Left ventricle myocardium inferior (tissue), 1 donor: ENCODE data around the gene RAI14. TPM values are rescaled to one million over a fixed set of nuclear protein-coding genes. Genes with fewer than 3 reads are reported as not detected.

ENCODE experiments used
- DNase-seq: peaks from one replicate; pipeline ENCODE4 v3.0.0-alpha.2; 2020
- H3K27ac ChIP-seq: fragments of 200-600 bp; replicated peaks from 2 replicates; pipeline ENCODE4 v1.8.0; 2021
- H3K27me3 ChIP-seq: fragments of 200-600 bp; 2 replicates; pipeline ENCODE4 v1.8.0; 2021; ENCODE audit warnings: low read depth
- H3K36me3 ChIP-seq: fragments of 200-600 bp; 2 replicates; pipeline ENCODE4 v1.8.0; 2021
- H3K4me1 ChIP-seq: fragments of 200-600 bp; 2 replicates; pipeline ENCODE4 v1.8.0; 2021
- H3K4me3 ChIP-seq: fragments of 200-600 bp; 2 replicates; pipeline ENCODE4 v1.8.0; 2021; ENCODE audit warnings: mild to moderate bottlenecking, moderate library complexity
- H3K9me3 ChIP-seq: fragments of 200-600 bp; replicated peaks from 2 replicates; pipeline ENCODE4 v1.8.0; 2021
- intact Hi-C: fragments of 100-400 bp; cut with micrococcal nuclease; formaldehyde crosslinking; loops from one replicate; pipeline ENCODE4 v1.11.0; 2022
- total RNA-seq: library from RNA; stranded (reverse); fragmentation: NEBNext Ultra II Directional; extraction: Animal tissue kit (Norgen Biotek cat#: 25700); gene quantifications from one replicate; pipeline ENCODE4 v1.2.1, GENCODE V29; 2021
- TF ChIP-seq, protein P1 (sequence below): fragments of 200-600 bp; IDR thresholded peaks from 2 replicates; pipeline ENCODE4 v1.8.0; 2021; ENCODE audit warnings: antibody characterized with exemption, mild to moderate bottlenecking, borderline replicate concordance
- donor health status: DM: no; HTN: yes; CAD: no; lungs with severe emphysema.

The RAI14 gene
- total RNA-seq, 1 donor from 2014 or later, result 6.7 TPM

DNA sequence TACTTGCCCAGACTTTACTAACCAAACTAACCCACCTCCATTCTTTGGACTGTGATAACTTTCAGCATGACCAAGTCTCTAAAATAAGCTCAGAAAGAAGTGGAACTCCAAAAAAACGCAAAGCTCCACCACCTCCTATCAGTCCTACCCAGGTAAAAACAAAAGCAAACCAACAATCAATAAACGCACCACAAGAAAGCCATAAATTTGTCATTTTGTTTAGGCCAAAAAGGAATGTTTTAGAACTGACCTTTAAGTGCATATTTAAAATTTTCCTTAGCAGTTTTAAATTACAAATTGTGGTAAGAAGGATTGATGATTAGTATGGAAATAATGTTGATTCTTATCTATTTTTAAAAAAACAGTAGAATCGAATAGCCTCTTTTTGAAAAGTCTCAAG lies 157.4 kb downstream of the RAI14 start:
- peaks cover 8% of the 10 kb centered on the region for H3K36me3 ChIP-seq
- no peak overlapping the region for H3K4me3 ChIP-seq
- DNase-seq, result no peak
- no peaks in the 10 kb centered on the region for H3K4me1 ChIP-seq
- no peak overlapping the region for H3K27ac ChIP-seq
- intact Hi-C loops, result no loop called here
- H3K27me3 ChIP-seq, result no peaks in the 10 kb centered on the region
- H3K9me3 ChIP-seq, result no peaks in the 10 kb centered on the region
- TF ChIP-seq, protein P1, sequence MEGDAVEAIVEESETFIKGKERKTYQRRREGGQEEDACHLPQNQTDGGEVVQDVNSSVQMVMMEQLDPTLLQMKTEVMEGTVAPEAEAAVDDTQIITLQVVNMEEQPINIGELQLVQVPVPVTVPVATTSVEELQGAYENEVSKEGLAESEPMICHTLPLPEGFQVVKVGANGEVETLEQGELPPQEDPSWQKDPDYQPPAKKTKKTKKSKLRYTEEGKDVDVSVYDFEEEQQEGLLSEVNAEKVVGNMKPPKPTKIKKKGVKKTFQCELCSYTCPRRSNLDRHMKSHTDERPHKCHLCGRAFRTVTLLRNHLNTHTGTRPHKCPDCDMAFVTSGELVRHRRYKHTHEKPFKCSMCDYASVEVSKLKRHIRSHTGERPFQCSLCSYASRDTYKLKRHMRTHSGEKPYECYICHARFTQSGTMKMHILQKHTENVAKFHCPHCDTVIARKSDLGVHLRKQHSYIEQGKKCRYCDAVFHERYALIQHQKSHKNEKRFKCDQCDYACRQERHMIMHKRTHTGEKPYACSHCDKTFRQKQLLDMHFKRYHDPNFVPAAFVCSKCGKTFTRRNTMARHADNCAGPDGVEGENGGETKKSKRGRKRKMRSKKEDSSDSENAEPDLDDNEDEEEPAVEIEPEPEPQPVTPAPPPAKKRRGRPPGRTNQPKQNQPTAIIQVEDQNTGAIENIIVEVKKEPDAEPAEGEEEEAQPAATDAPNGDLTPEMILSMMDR, result no peak

- H3K36me3 ChIP-seq, result peaks cover 8% of the 10 kb centered on the region
- TF ChIP-seq, protein P1, result no peak
- intact Hi-C loops, result no loop called here
Measured at GRCh38 chr5:34817558-34818351, 161.6 kb downstream of the RAI14 start.

GRCh38 chr5:34818717-34819116 lies 162.6 kb downstream of the RAI14 start:
- H3K36me3 ChIP-seq, result peaks cover 16% of the 10 kb centered on the region

More at GRCh38 chr5:34817558-34818351, 161.6 kb downstream of the RAI14 start:
- DNase-seq, result no peak
- no peak overlapping the region for H3K4me3 ChIP-seq
- no peaks in the 10 kb centered on the region for H3K27me3 ChIP-seq
- no peaks in the 10 kb centered on the region for H3K9me3 ChIP-seq
- no peaks in the 10 kb centered on the region for H3K4me1 ChIP-seq
- no peak overlapping the region for H3K27ac ChIP-seq

DNA sequence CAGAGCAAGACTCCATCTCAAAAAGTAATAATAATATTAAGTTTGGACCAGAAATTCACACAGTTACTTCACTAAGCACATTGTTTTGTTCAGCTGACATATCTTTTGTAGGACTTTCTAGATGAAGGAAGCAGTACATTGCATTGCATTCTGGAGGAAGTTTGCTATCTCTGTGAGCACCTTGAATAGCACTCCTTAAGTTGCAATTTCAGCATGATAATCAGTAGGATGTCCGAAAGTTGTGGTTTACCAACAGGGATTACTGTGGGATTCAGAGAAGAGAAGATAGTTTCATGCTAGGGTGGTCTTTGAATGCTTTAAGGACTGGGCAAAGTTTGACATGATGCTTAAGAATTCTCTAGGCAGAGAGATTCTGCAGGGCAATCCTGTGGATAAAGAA lies 164.5 kb downstream of the RAI14 start:
- no peak overlapping the region for H3K27ac ChIP-seq
- H3K4me3 ChIP-seq, result no peak overlapping the region
- H3K9me3 ChIP-seq, result no peaks in the 10 kb centered on the region
- H3K27me3 ChIP-seq, result no peaks in the 10 kb centered on the region
- DNase-seq, result no peak
- H3K36me3 ChIP-seq, result peaks cover 22% of the 10 kb centered on the region
- intact Hi-C loops, result no loop called here
- no peaks in the 10 kb centered on the region for H3K4me1 ChIP-seq
- TF ChIP-seq, protein P1, result no peak

More at GRCh38 chr5:34818717-34819116, 162.6 kb downstream of the RAI14 start:
- TF ChIP-seq, protein P1, result no peak
- Histone ChIP-seq H3K27me3 (no peaks in the 10 kb centered on the region), H3K4me3 (no peak overlapping the region), H3K9me3 (no peaks in the 10 kb centered on the region), H3K27ac (no peak overlapping the region), H3K4me1 (no peaks in the 10 kb centered on the region)
- intact Hi-C loops, result no loop called here
- no peak for DNase-seq

DNA sequence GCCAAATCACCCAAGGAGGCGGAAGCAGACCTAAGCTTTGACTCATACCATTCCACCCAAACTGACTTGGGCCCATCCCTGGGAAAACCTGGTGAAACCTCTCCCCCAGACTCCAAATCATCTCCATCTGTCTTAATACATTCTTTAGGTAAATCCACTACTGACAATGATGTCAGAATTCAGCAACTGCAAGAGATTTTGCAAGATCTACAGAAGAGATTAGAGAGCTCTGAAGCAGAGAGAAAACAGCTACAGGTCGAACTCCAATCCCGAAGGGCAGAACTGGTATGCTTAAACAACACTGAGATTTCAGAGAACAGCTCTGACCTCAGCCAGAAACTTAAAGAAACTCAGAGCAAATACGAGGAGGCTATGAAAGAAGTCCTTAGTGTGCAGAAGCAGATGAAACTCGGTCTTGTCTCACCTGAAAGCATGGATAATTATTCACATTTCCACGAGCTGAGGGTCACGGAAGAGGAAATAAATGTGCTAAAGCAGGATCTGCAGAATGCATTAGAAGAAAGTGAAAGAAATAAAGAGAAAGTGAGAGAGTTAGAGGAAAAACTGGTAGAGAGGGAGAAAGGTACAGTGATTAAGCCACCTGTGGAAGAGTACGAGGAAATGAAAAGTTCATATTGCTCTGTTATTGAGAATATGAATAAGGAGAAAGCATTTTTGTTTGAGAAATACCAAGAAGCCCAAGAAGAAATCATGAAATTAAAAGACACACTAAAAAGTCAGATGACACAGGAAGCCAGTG lies 167.0 kb downstream of the RAI14 start:
- Histone ChIP-seq H3K4me3 (no peak overlapping the region), H3K27ac (no peak overlapping the region), H3K27me3 (no peaks in the 10 kb centered on the region), H3K9me3 (no peaks in the 10 kb centered on the region), H3K4me1 (no peaks in the 10 kb centered on the region), H3K36me3 (peaks cover 42% of the 10 kb centered on the region)
- intact Hi-C loops, result no loop called here
- TF ChIP-seq, protein P1, result no peak
- DNase-seq, result no peak
